H9 (cell line): ENCODE results near the gene MRPL37. TPM values are rescaled to one million over a fixed set of nuclear protein-coding genes. Genes with fewer than 3 reads are reported as not detected.

ENCODE experiments used
- DNase-seq: peaks from one replicate; pipeline ENCODE4 v3.0.0-alpha.2; 2017
- H2AFZ ChIP-seq: one replicate; pipeline ENCODE4 v1.6.1; 2013; ENCODE audit warnings: mild to moderate bottlenecking, low read length, control low read depth, moderate library complexity
- H2AK5ac ChIP-seq: 2 replicates; pipeline ENCODE4 v1.6.1; 2013; ENCODE audit warnings: low read length, control low read depth, mixed read lengths; ENCODE audit not compliant: insufficient read length
- H2BK120ac ChIP-seq: one replicate; pipeline ENCODE4 v1.6.1; 2013; ENCODE audit warnings: low read depth, mild to moderate bottlenecking, low read length, control low read depth, inconsistent platforms; ENCODE audit not compliant: poor library complexity, severe bottlenecking
- H2BK12ac ChIP-seq: 2 replicates; pipeline ENCODE4 v1.6.1; 2013; ENCODE audit warnings: low read length, control low read depth, mixed read lengths, low read depth; ENCODE audit not compliant: insufficient read length
- H2BK15ac ChIP-seq: 2 replicates; pipeline ENCODE4 v1.6.1; 2013; ENCODE audit warnings: low read depth, low read length, control low read depth
- H2BK20ac ChIP-seq: one replicate; pipeline ENCODE4 v1.6.1; 2013; ENCODE audit warnings: low read depth, mild to moderate bottlenecking, low read length, control low read depth, inconsistent platforms; ENCODE audit not compliant: poor library complexity, severe bottlenecking
- H2BK5ac ChIP-seq: 2 replicates; pipeline ENCODE4 v1.6.1; 2013; ENCODE audit warnings: low read length, control low read depth, mixed read lengths; ENCODE audit not compliant: insufficient read length
- H3K14ac ChIP-seq: 2 replicates; pipeline ENCODE4 v1.6.1; 2013; ENCODE audit warnings: low read length, control low read depth; ENCODE audit not compliant: insufficient read depth
- H3K18ac ChIP-seq: 2 replicates; pipeline ENCODE4 v1.6.1; 2013; ENCODE audit warnings: low read depth, mild to moderate bottlenecking, mixed read lengths, low read length, control low read depth; ENCODE audit not compliant: insufficient read length
- H3K23ac ChIP-seq: 2 replicates; pipeline ENCODE4 v1.6.1; 2013; ENCODE audit warnings: low read length, control low read depth, mixed read lengths, low read depth; ENCODE audit not compliant: insufficient read length
- H3K23me2 ChIP-seq: 2 replicates; pipeline ENCODE4 v1.6.1; 2013; ENCODE audit warnings: low read depth, mild to moderate bottlenecking, mixed read lengths, low read length, control low read depth; ENCODE audit not compliant: insufficient read length, poor library complexity, severe bottlenecking
- H3K27ac ChIP-seq: 2 replicates; pipeline ENCODE4 v1.5.1; 2013; ENCODE audit warnings: low read length, control low read depth, mixed read lengths, low read depth; ENCODE audit not compliant: insufficient read length
- H3K27me3 ChIP-seq: 2 replicates; pipeline ENCODE4 v1.6.1; 2013; ENCODE audit warnings: low read length, control low read depth, inconsistent platforms; ENCODE audit not compliant: insufficient read depth
- H3K4ac ChIP-seq: 2 replicates; pipeline ENCODE4 v1.6.1; 2013; ENCODE audit warnings: low read depth, mild to moderate bottlenecking, control low read depth, inconsistent platforms, low read length, moderate library complexity
- H3K4me1 ChIP-seq: 2 replicates; pipeline ENCODE4 v1.6.1; 2013; ENCODE audit warnings: low read length, control low read depth, inconsistent platforms; ENCODE audit not compliant: insufficient read depth
- H3K4me2 ChIP-seq: 2 replicates; pipeline ENCODE4 v1.6.1; 2013; ENCODE audit warnings: low read length, control low read depth, mixed read lengths; ENCODE audit not compliant: insufficient read length, insufficient read depth
- H3K56ac ChIP-seq: 2 replicates; pipeline ENCODE4 v1.6.1; 2013; ENCODE audit warnings: low read depth, mild to moderate bottlenecking, mixed read lengths, low read length, control low read depth; ENCODE audit not compliant: insufficient read length
- H3K79me1 ChIP-seq: 2 replicates; pipeline ENCODE4 v1.6.1; 2013; ENCODE audit warnings: low read depth, mild to moderate bottlenecking, moderate library complexity, low read length, control low read depth, inconsistent platforms; ENCODE audit not compliant: insufficient read depth, poor library complexity, severe bottlenecking
- H3K79me2 ChIP-seq: 2 replicates; pipeline ENCODE4 v1.6.1; 2013; ENCODE audit warnings: low read length, control low read depth, inconsistent platforms; ENCODE audit not compliant: insufficient read depth
- H3K9ac ChIP-seq: 2 replicates; pipeline ENCODE4 v1.6.1; 2013; ENCODE audit warnings: low read length, control low read depth, mixed read lengths; ENCODE audit not compliant: insufficient read length; ENCODE audit errors: extremely low read depth
- H3K9me3 ChIP-seq: one replicate; pipeline ENCODE4 v1.6.1; 2013; ENCODE audit warnings: low read depth, low read length, inconsistent platforms; ENCODE audit not compliant: control insufficient read depth
- H3T11ph ChIP-seq: one replicate; pipeline ENCODE4 v1.6.1; 2013; ENCODE audit warnings: mild to moderate bottlenecking, low read length, control low read depth, inconsistent platforms
- H4K20me1 ChIP-seq: one replicate; pipeline ENCODE4 v1.6.1; 2013; ENCODE audit not compliant: control insufficient read depth, insufficient read length, insufficient read depth
- H4K5ac ChIP-seq: 2 replicates; pipeline ENCODE4 v1.6.1; 2013; ENCODE audit warnings: low read depth, mild to moderate bottlenecking, mixed read lengths, low read length, control low read depth; ENCODE audit not compliant: insufficient read length
- H4K8ac ChIP-seq: replicated peaks from 2 replicates; pipeline ENCODE4 v1.6.1; 2013; ENCODE audit warnings: low read length, control low read depth, mixed read lengths, low read depth; ENCODE audit not compliant: insufficient read length
- H4K91ac ChIP-seq: 2 replicates; pipeline ENCODE4 v1.6.1; 2013; ENCODE audit warnings: low read depth, mild to moderate bottlenecking, moderate library complexity, mixed read lengths, low read length, control low read depth; ENCODE audit not compliant: insufficient read length
- H3K27ac Mint-ChIP-seq, 3 experiments: 2 replicates in 2 of 3; 3 replicates in 1 of 3; pipeline ENCODE4 v1.8.0; 2020 to 2021; ENCODE audit warnings: mixed read lengths in 3 of 3, mild to moderate bottlenecking in 1 of 3, moderate library complexity in 1 of 3
- H3K27me3 Mint-ChIP-seq: 2 replicates; pipeline ENCODE4 v1.8.0; 2021; ENCODE audit warnings: low read depth, mild to moderate bottlenecking, moderate library complexity, mixed read lengths
- H3K36me3 Mint-ChIP-seq, 3 experiments: 2 replicates in 2 of 3; 3 replicates in 1 of 3; pipeline ENCODE4 v1.8.0; 2020 to 2021; ENCODE audit warnings: low read depth in 3 of 3, mixed read lengths in 3 of 3; ENCODE audit not compliant: insufficient read depth in 1 of 3
- H3K4me1 Mint-ChIP-seq, 2 experiments: 2 replicates each; pipeline ENCODE4 v1.8.0; 2020; ENCODE audit warnings: mixed read lengths in 2 of 2
- H3K4me3 Mint-ChIP-seq, 2 experiments: 2 replicates in 1 of 2; 3 replicates in 1 of 2; pipeline ENCODE4 v1.8.0; 2020 to 2021; ENCODE audit warnings: mild to moderate bottlenecking in 2 of 2, mixed read lengths in 2 of 2, moderate library complexity in 1 of 2
- H3K9me3 Mint-ChIP-seq, 2 experiments: 2 replicates in 1 of 2; 3 replicates in 1 of 2; pipeline ENCODE4 v1.8.0; 2020; ENCODE audit warnings: mild to moderate bottlenecking in 2 of 2, mixed read lengths in 2 of 2, moderate library complexity in 1 of 2
- CTCF ChIP-seq: fragments of 200-600 bp; sonication (generic); conservative IDR thresholded peaks from 3 replicates; pipeline ENCODE4 v1.8.0; 2021; ENCODE audit warnings: antibody characterized with exemption, mild to moderate bottlenecking
- WGBS: extraction: QIAGEN DNeasy Blood & Tissue Kit; methylation state at CpG from one replicate; pipeline ENCODE4 v1.1.7; 2013; ENCODE audit warnings: missing lambda C conversion rate, low lambda C conversion rate, mixed read lengths; ENCODE audit not compliant: insufficient read length; ENCODE audit errors: extremely low coverage; 5-methylcytosine and 5-hydroxymethylcytosine counted together
- total RNA-seq: library from RNA; stranded (reverse); gene quantifications from 2 replicates; pipeline ENCODE4 v1.2.1, GENCODE V29; 2021

MRPL37 gene
- total RNA-seq, 1 experiment from 2014 or later: 123 TPM

- H3K27ac Mint-ChIP-seq: no peak overlapping the region
- no peak overlapping the region for H3T11ph ChIP-seq
Measured at GRCh38 chr1:54238353-54239034, 38.5 kb downstream of the MRPL37 start.

More at GRCh38 chr1:54238353-54239034, 38.5 kb downstream of the MRPL37 start:
- no peak overlapping the region for H3K9ac ChIP-seq
- H3K23me2 ChIP-seq: no peaks in the 10 kb centered on the region
- H3K27ac ChIP-seq: no peak overlapping the region
- no peak overlapping the region for H2BK120ac ChIP-seq
- DNase-seq: no peak
- H3K9me3 Mint-ChIP-seq: peaks cover 3 to 5% of the 10 kb centered on the region in 2 experiments; a peak in 4 of 5 replicates
- H3K4me3 Mint-ChIP-seq: no peak overlapping the region
- no peak overlapping the region for H2AK5ac ChIP-seq
- no peaks in the 10 kb centered on the region for H3K27me3 ChIP-seq
- no peak overlapping the region for H4K8ac ChIP-seq
- no peaks in the 10 kb centered on the region for H3K4me1 Mint-ChIP-seq
- H4K91ac ChIP-seq: no peak overlapping the region
- no CpG with 5 or more reads among the region's 12 CpGs for WGBS
- H3K9me3 ChIP-seq: no peaks in the 10 kb centered on the region
- H3K36me3 Mint-ChIP-seq: peaks cover 42 to 73% (median 55%) of the 10 kb centered on the region in 3 experiments
- H4K20me1 ChIP-seq: no peaks in the 10 kb centered on the region
- no peaks in the 10 kb centered on the region; the same call in 1 of the 2 replicates for H3K27me3 Mint-ChIP-seq
- no peak overlapping the region for H2BK12ac ChIP-seq
- no peak overlapping the region for H3K14ac ChIP-seq
- TF ChIP-seq CTCF: no peak
- no peaks in the 10 kb centered on the region for H3K4me1 ChIP-seq
- H3K79me1 ChIP-seq: no peaks in the 10 kb centered on the region
- no peak overlapping the region for H3K4ac ChIP-seq
- H4K5ac ChIP-seq: no peak overlapping the region
- H3K18ac ChIP-seq: no peak overlapping the region
- no peak overlapping the region for H2BK20ac ChIP-seq
- H2AFZ ChIP-seq: no peak overlapping the region
- no peak overlapping the region for H2BK15ac ChIP-seq
- no peak overlapping the region for H2BK5ac ChIP-seq
- no peak overlapping the region for H3K23ac ChIP-seq
- H3K56ac ChIP-seq: no peak overlapping the region
- H3K79me2 ChIP-seq: no peaks in the 10 kb centered on the region
- no peak overlapping the region for H3K4me2 ChIP-seq
